Smooth muscle cell of the brain vasculature (primary cell): ENCODE measurements around the gene SNRNP40.

Experiments
- DNase-seq: peaks from one replicate; pipeline ENCODE4 v3.0.0-alpha.2; 2012; ENCODE audit warnings: low read depth, low spot score

Gene SNRNP40

DNA sequence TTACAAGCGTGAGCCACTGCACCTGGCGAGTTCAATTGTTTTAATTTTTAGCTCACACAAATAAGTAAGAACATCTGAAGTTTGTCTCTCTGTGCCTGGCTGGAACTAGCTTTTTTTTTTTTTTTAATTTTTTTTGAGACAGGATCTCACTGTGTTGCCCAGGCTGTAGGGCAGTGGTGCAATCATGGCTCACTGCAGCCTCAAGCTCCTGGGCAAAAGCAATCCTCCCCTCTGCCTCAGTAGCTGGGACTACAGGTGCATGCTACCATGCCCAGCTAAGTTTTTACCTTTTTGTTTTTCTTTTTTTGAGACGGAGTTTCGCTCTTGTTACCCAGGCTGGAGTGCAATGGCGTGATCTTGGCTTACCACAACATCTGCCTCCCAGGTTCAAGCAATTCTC, 64.8 kb downstream of the SNRNP40 start:
- no peak for DNase-seq

DNA sequence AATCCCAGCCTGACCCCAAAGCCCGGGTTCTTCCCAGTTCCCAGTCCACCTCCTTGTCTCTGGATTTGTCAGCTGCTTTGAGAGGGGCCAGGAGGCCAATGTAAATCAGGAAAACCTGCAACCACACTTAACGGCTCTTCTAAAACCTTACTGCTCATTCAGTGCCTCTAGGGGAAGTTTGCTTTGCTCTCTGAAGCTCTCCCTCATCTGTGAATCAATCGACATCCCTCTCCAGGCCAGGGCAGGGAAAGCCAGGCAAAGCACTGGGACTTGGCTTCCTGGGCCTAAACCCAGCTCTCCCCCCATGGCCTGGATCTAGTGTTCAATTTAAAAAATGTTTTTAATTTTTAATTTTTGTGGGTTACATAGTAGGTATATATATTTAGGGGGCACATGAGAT, 66.2 kb downstream of the SNRNP40 start:
- no peak for DNase-seq

DNA sequence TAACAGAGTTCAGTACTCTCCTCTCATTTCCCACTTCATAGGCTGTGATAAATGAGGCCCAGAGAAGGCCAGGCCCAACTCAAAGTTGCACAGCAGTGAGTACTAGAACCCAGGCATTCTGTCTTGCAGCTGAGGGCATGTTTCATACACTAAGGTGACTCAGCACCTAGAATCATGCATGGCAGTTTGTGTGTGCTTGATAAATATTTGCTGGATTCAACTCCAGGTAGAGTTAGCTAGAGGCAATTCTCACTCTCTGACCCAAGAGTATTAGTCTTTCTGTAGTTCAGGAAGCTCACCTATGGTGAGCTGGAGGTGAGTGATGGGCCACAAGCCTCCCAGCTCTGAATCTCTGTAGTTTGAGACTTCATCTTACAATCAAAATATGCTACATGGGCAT, 67.6 kb downstream of the SNRNP40 start:
- DNase-seq: no peak

DNA sequence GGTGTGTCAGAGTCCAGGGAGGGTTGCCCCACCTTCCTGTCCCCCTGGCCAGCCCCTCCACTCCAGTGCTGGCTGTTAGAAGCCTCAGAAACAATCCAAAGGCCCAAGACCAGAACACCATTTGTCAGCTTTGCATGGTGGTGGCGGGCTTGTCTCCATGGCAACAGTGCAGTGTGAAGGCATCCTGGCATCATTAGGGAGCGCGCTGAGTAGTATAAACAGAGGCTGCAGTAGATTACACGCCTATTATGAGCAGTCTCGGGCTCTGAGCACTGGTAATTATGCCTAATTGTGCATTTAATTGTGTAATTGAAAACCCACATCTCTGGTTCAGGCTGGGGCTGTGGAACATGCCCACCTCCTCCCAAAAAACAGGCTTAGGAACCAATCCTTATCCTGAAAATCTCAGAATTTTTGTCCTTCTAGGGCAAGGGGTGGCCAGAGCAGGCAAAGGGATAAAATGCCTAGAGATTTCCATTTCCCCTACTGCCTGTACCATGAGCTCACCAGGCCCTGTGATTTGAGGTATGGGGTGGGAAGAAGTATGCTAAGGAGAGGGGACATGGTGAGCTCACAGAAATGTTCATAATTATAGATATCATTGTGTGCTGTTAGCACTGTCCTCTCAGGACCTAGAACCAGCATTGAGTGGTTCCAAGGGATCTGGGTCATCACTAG, 68.6 kb downstream of the SNRNP40 start:
- DNase-seq: no peak

DNA sequence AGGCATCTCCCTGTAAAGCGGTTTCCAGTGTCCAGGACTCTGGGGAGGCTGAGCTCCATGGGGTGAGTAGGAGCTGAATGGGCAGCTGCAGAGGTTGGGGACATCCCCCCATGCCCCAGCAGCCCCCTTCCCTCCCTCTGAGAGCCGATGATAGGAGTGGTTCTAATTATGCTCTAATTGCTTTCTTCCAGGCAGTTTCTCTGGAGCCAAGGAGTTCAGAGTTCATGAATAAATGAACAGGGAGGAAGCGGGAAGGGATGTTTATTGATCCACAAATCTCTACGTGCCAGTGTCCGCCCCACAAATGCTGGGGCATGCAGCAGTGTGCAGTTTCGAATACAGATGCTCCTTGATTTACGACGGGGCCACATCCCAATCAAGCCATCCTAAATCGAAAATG, 72.5 kb downstream of the SNRNP40 start:
- no peak for DNase-seq

DNA sequence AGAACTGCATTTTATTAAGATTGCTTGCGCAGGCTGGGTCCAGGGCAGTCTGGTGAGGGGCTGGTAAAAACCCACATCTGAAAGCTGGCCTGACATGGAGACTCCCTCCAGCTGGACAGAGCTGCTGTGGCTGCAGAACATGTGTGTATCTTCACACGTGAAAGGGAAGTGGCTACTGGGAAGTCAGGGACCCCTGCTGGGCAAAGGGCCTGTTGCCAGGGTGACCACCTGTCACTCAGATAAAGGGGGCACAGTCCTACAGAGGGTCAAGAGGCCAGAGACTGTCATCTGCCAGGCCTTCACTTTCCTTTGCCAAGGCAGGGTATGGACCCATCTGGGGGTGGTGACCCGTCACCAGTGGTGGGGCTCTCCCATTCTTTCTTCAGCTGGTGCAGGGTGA, 74.4 kb downstream of the SNRNP40 start:
- no peak for DNase-seq

DNA sequence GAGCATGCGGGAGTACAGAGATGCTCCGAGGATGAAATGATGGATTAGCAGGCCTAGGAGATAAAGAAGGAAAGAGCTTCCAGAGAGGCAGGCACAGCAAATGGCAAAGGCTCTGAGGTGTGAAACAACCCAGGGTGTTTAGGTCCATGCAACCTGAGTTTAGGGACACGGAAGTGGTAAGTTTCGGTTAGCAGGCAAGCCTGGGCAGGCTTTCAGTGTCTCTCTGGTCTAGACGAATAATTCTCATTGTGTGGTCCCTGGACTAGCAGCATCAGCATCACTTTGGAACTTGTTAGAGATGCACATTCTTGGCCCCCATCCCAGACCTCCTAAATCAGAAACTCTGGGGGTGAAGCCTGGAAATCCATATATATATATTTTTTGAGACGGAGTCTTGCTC, 75.5 kb downstream of the SNRNP40 start:
- no peak for DNase-seq

DNA sequence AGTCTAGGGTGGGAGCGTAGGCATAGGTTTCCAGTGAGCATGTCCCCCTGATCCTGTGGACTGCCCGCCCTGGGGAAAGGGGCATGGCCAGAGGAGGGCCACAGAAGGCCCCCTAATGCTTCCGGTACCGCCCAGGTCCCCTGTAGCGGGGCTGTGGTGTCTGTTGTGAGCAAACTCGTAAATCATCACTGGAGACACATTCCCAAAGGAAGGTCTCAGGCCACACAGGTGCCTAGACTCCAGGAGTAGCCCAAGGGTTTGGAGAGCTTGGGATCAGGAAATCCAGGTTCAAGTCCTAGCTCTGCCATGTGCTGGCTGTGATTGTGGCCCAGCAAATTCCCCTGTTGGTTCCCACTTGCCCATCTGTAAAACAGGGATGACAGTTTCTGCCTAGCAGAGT, 77.1 kb downstream of the SNRNP40 start:
- DNase-seq: no peak

DNA sequence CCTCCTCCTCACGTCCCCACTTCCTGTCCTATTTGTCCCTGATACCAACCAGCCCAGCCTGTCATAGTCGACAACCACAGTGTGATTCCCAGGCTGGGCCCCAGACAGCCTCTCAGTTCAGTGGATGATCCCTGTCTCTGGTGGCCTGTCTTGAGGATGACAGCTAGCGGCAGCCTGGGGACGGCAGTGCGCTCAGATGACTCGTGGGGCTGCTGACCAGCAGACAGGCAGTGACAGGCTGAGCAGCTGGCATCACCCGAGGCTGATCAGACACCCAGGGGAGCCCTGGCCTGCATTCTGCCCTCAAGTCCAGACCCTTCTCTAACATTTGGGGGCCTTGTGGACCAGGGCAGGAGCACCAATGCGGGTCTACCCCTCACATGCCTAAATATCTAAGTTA, 77.9 kb downstream of the SNRNP40 start:
- DNase-seq: no peak

DNA sequence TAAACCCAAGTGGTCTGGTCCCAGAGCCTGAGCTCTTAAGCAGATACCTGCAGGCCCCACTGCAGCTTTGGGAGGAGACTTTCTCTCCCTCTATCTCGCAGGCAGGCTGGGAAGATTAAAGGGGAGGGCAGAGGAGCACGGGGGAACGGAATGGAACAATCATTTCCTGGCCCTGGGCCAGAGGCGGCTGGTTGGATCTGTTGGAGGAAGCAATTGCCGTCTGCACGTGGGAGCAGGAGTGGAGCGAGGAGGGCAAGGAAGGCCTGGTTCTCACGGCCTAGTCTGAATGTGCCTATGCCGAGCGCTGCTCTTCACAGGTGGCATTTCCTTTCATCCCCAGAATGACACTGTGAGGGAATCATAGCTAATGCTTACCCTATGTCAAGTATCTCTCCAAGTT, 80.6 kb downstream of the SNRNP40 start:
- DNase-seq: no peak

DNA sequence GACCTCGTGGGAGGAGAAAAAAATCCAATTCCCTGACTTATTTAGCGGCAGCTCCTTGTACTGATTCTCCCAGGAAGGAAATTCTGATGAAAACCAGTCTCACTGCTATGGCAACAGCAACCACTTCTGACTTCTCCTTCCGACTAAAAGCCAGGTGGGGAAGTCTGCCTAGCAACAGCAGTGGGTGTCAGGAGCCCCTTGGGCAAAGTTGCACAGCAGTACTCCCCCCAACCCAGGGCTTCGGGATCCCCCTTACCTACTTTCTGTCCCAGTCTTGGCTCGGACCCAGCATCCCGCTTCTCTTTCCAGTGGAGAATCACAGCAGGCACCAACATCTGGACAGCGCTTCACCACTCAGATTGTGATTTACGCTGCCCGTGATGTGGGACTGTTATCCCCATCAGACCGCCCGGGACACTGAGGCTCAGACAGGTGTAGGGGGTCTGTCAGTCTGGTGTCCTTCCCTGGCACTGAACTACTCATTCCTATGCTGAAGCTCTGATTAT, 81.5 kb downstream of the SNRNP40 start:
- no peak for DNase-seq

DNA sequence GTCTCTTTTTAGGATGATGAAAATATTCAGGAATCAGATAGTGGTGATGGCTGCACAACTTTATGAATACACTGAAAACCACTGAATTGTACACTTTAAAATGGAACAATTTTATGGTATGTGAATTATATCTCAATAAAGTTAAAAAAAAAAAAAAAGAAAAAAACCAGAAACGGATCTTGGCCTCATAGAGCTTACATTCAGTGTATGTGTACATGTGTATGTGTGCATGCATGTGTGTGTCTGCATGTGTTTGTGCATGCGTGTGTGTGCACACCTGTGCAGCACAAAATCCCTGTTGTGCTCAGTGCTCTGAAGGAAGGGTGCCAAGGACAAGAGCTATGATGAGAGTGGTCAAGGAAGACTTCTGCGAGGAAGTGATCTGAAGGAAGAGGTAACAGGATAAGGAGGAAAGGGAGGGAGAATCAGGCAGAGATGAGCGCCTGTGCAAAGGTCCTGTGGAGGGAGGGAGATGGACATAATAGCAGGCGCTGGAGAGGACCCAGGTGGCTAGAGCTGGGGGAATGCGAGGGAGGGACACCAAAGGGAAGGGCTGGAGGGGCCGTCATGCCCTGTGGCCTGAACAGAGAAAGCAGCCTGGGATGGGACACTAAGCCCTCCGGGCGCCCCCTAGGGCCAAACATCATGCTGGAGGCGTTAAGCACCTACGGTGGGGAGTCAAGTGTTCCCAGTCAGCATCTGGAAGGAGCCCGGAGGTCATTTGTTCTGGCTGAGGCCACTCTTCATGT, 82.1 kb downstream of the SNRNP40 start:
- no peak for DNase-seq
